SK-N-SH (cell line): ENCODE data around the gene FSIP1. TPM values are rescaled to one million over a fixed set of nuclear protein-coding genes. Genes with fewer than 3 reads are reported as not detected.

ENCODE experiments used
- CTCF ChIA-PET: fragments of 300-600, 350-600 bp; formaldehyde crosslinking; extraction: SDS; loops from one replicate; lab custom pipeline; 2021; lab: Yijun Ruan, JAX
- POLR2A ChIA-PET: fragments of 350-600 bp; sonication (Branson Sonifier 250); formaldehyde crosslinking; extraction: SDS; loops from one replicate; lab custom pipeline; 2020; ENCODE audit warnings: antibody characterized with exemption, inconsistent platforms; lab: Yijun Ruan, JAX
- DNase-seq: peaks from one replicate; pipeline ENCODE4 v3.0.0; 2012
- H2AFZ ChIP-seq: fragments of 200-600 bp; sonication (generic); 2 replicates; pipeline ENCODE4 v1.8.1; 2016; ENCODE audit warnings: antibody characterized with exemption, mild to moderate bottlenecking, low read depth
- H3F3A ChIP-seq: fragments of 200-600 bp; sonication (generic); replicated peaks from 2 replicates; pipeline ENCODE3; 2016; ENCODE audit warnings: antibody characterized with exemption, mild to moderate bottlenecking; ENCODE audit not compliant: insufficient read depth
- H3K27ac ChIP-seq, 2 experiments: fragments of 200-500 bp in 1 of 2; fragments of 200-600 bp in 1 of 2; sonication (Bioruptor generic) in 1 of 2; sonication (generic), shearing (Covaris generic) in 1 of 2; 2 replicates each; pipeline versions ENCODE4 v1.5.1 to v1.6.1; 2014 to 2016; ENCODE audit warnings: low read depth in 2 of 2, inconsistent platforms in 1 of 2, low read length in 1 of 2, mild to moderate bottlenecking in 1 of 2, mixed read lengths in 1 of 2
- H3K27me3 ChIP-seq: fragments of 200-600 bp; sonication (generic), shearing (Covaris generic); 2 replicates; pipeline ENCODE4 v1.6.1; 2016; ENCODE audit warnings: mixed run types; ENCODE audit not compliant: insufficient read depth
- H3K36me3 ChIP-seq, 2 experiments: fragments of 200-500 bp in 1 of 2; fragments of 200-600 bp in 1 of 2; sonication (Bioruptor generic) in 1 of 2; sonication (generic) in 1 of 2; replicated peaks in 1 of 2; 2 replicates each; pipeline versions ENCODE3 to v1.5.1; 2014 to 2016; ENCODE audit warnings: low read length in 1 of 2, mild to moderate bottlenecking in 1 of 2; ENCODE audit not compliant: insufficient read depth in 2 of 2, control insufficient read depth in 1 of 2
- H3K4me1 ChIP-seq, 2 experiments: fragments of 200-500 bp in 1 of 2; fragments of 200-600 bp in 1 of 2; sonication (Bioruptor generic) in 1 of 2; sonication (generic), shearing (Covaris generic) in 1 of 2; 2 replicates each; pipeline versions ENCODE4 v1.5.1 to v1.6.1; 2014 to 2016; ENCODE audit warnings: low read depth in 1 of 2, low read length in 1 of 2, mixed run types in 1 of 2; ENCODE audit not compliant: insufficient read depth in 2 of 2, control insufficient read depth in 1 of 2
- H3K4me2 ChIP-seq: fragments of 200-600 bp; sonication (generic), shearing (Covaris generic); 2 replicates; pipeline ENCODE4 v1.6.1; 2017; ENCODE audit warnings: mixed run types
- H3K4me3 ChIP-seq, 2 experiments: fragments of 200-500 bp in 1 of 2; fragments of 200-600 bp in 1 of 2; sonication (Bioruptor generic) in 1 of 2; sonication (generic), shearing (Covaris generic) in 1 of 2; 2 replicates each; pipeline versions ENCODE4 v1.5.1 to v1.8.1; 2014 to 2016; ENCODE audit warnings: low read depth in 2 of 2, inconsistent platforms in 1 of 2, low read length in 1 of 2, mild to moderate bottlenecking in 1 of 2, mixed read lengths in 1 of 2, moderate library complexity in 1 of 2
- H3K79me2 ChIP-seq: fragments of 200-600 bp; sonication (generic); 2 replicates; pipeline ENCODE4 v1.8.1; 2017; ENCODE audit warnings: mild to moderate bottlenecking; ENCODE audit not compliant: insufficient read depth
- H3K9ac ChIP-seq: fragments of 200-600 bp; sonication (generic); 2 replicates; pipeline ENCODE4 v1.6.1; 2017; ENCODE audit warnings: mixed run types
- H3K9me2 ChIP-seq: fragments of 200-600 bp; sonication (generic); 2 replicates; pipeline ENCODE4 v1.6.1; 2017; ENCODE audit warnings: mixed run types
- H3K9me3 ChIP-seq: fragments of 200-600 bp; sonication (generic); 2 replicates; pipeline ENCODE4 v1.6.1; 2017; ENCODE audit warnings: mixed run types, mild to moderate bottlenecking, moderate library complexity
- H4K20me1 ChIP-seq: fragments of 200-600 bp; sonication (generic); 2 replicates; pipeline ENCODE4 v1.6.1; 2017; ENCODE audit warnings: mild to moderate bottlenecking, mixed run types; ENCODE audit not compliant: insufficient read depth
- CHD2 ChIP-seq: fragments of 150-350 bp; IDR thresholded peaks from 2 replicates; pipeline ENCODE4 v1.6.1; 2018; ENCODE audit warnings: low read length; ENCODE audit not compliant: partially characterized antibody
- ELF1 ChIP-seq: IDR thresholded peaks from 2 replicates; pipeline ENCODE4 v1.4.0; 2012
- EP300 ChIP-seq, 2 experiments: IDR thresholded peaks; 2 replicates each; pipeline versions ENCODE4 v1.4.0 to v1.6.1; 2012; ENCODE audit warnings: borderline replicate concordance in 1 of 2, low read depth in 1 of 2, low read length in 1 of 2
- FOSL2 ChIP-seq: IDR thresholded peaks from 2 replicates; pipeline ENCODE4 v1.4.0; 2012; ENCODE audit warnings: low read depth, mild to moderate bottlenecking, moderate library complexity, borderline replicate concordance
- FOXJ3 ChIP-seq: sonication (generic); formaldehyde crosslinking; IDR thresholded peaks from 2 replicates; pipeline ENCODE4 v1.5.1; 2020; ENCODE audit warnings: mild to moderate bottlenecking, missing genetic modification reagents
- IRF3 ChIP-seq: fragments of 150-350 bp; IDR thresholded peaks from 2 replicates; pipeline ENCODE4 v1.6.1; 2016; ENCODE audit warnings: mild to moderate bottlenecking, low read depth, low read length
- JUND ChIP-seq: IDR thresholded peaks from 2 replicates; pipeline ENCODE4 v1.4.0; 2012
- NFIC ChIP-seq: IDR thresholded peaks from 2 replicates; pipeline ENCODE4 v1.4.0; 2012; ENCODE audit warnings: borderline replicate concordance
- PBX3 ChIP-seq: IDR thresholded peaks from 2 replicates; pipeline ENCODE4; 2012
- POLR2AphosphoS5 ChIP-seq: IDR thresholded peaks from 2 replicates; pipeline ENCODE4 v1.6.1; 2012; ENCODE audit warnings: low read depth, low read length
- RAD21 ChIP-seq: IDR thresholded peaks from 2 replicates; pipeline ENCODE4 v1.6.1; 2012; ENCODE audit warnings: mild to moderate bottlenecking, low read length
- REST ChIP-seq: IDR thresholded peaks from 2 replicates; pipeline ENCODE4 v1.6.1; 2012; ENCODE audit warnings: mild to moderate bottlenecking, low read depth, low read length, moderate library complexity
- RFX5 ChIP-seq: IDR thresholded peaks from 2 replicates; pipeline ENCODE4 v1.6.1; 2012; ENCODE audit warnings: mild to moderate bottlenecking, improper control_type of control experiment, low read length
- TAF1 ChIP-seq: IDR thresholded peaks from 2 replicates; pipeline ENCODE4 v1.6.1; 2012; ENCODE audit warnings: low read depth, mild to moderate bottlenecking, low read length, moderate library complexity, borderline replicate concordance
- TCF12 ChIP-seq: IDR thresholded peaks from 2 replicates; pipeline ENCODE4 v1.4.0; 2012
- USF1 ChIP-seq: IDR thresholded peaks from 2 replicates; pipeline ENCODE4 v1.4.0; 2012; ENCODE audit warnings: low read depth, borderline replicate concordance
- YY1 ChIP-seq: IDR thresholded peaks from 2 replicates; pipeline ENCODE4 v1.4.0; 2012; ENCODE audit warnings: low read depth, mild to moderate bottlenecking
- ZBTB33 ChIP-seq: IDR thresholded peaks from 2 replicates; pipeline ENCODE4 v1.4.0; 2012; ENCODE audit warnings: low read depth, borderline replicate concordance
- WGBS: methylation state at CpG from one replicate; pipeline ENCODE4 v1.1.6; 2017; ENCODE audit warnings: low lambda C conversion rate; 5-methylcytosine and 5-hydroxymethylcytosine counted together
- polyA plus RNA-seq, 3 experiments: library from polyadenylated mRNA; depleted of rRNA; stranded (reverse); fragments of >200 nt; gene quantifications; 2 replicates each; pipeline ENCODE4 v1.2.3, GENCODE V29; 2012

Gene FSIP1
- polyA plus RNA-seq, 1 of the 3 experiments (the other 2 are of a cell fraction) = 0.43 TPM

- no peak for TF ChIP-seq ZBTB33
- TF ChIP-seq, all 33 proteins: peak for 0
These were observed 201.3 kb downstream of the FSIP1 start (continued) for GRCh38 chr15:39581242-39581792.

- Histone ChIP-seq H3F3A (peaks cover 46% of the 10 kb centered on the region), H3K9me3 (no peaks in the 10 kb centered on the region), H3K4me1 (peaks cover 5 to 6% of the 10 kb centered on the region in 2 experiments; a peak in 2 of 4 replicates), H3K36me3 (peaks cover 35 to 40% of the 10 kb centered on the region in 2 experiments), H3K9me2 (no peaks in the 10 kb centered on the region), H3K27ac (peak within 1 kb of the TSS; percentile 72 to 94), H3K4me2 (peak within 1 kb of the TSS; percentile 82), H4K20me1 (peaks cover 47% of the 10 kb centered on the region), H3K27me3 (no peaks in the 10 kb centered on the region), H2AFZ (peak within 1 kb of the TSS; percentile 7; the same call in 1 of the 2 replicates), H3K79me2 (peaks cover 51% of the 10 kb centered on the region), H3K9ac (peak within 1 kb of the TSS; percentile 85), H3K4me3 (peak within 1 kb of the TSS; percentile 59 to 72)
- CTCF ChIA-PET = interaction anchor here (0.6 to 5.2 kb wide), 66 partner anchors 8 to 896 kb away, joined by 3 to 44 read pairs (median 4); no protein-coding TSS in a partner anchor
- peak; percentile 71 for DNase-seq
- POLR2A ChIA-PET = no interaction called here
- WGBS = 19% methylated on average over 32 of the region's 74 CpGs
- TF ChIP-seq YY1 (no peak), CHD2 (no peak), EP300 (IDR thresholded peaks at IDR 0.05; ENCODE audit: borderline replicate concordance in 1 of 2, low read depth in 1 of 2, low read length in 1 of 2) (peak in 1 of 2 experiments; percentile 29; a peak in 1 of 4 replicates), IRF3 (no peak), FOSL2 (0 out of 2 replicates have a peak, but pooled peaks have one; percentile 11), TCF12 (peak; percentile 42; the same call in 1 of the 2 replicates), ELF1 (no peak), NFIC (peak; percentile 7; the same call in 1 of the 2 replicates), POLR2AphosphoS5 (peak; percentile 98), JUND (no peak), PBX3 (peak; percentile 21; the same call in 1 of the 2 replicates), ZBTB33 (no peak), RAD21 (no peak), USF1 (no peak), FOXJ3 (no peak), TAF1 (peak; percentile 95), RFX5 (no peak), REST (peak; percentile 46; the same call in 1 of the 2 replicates)
These were observed 202.0 kb downstream of the FSIP1 start, which contains the start of gene THBS1 for GRCh38 chr15:39580485-39581241. Gene THBS1 (plus strand): TSS chr15:39581079. CDS start chr15:39581858, 779 bp downstream.
